Natural killer cell (primary cell): ENCODE data around the gene NEDD9. TPM values are rescaled to one million over a fixed set of nuclear protein-coding genes. Genes with fewer than 3 reads are reported as not detected.

Source experiments
- ATAC-seq, 3 donors: fragments of 150-1000 bp in 2 of 3; fragments of 200-7000 bp in 1 of 3; cut with Tn5 transposase; 1 replicate in 1 of 3; 2 replicates in 2 of 3; pipeline ENCODE4 v1.10.0; 2021; ENCODE audit warnings: mild to moderate bottlenecking in 2 of 3, moderate library complexity in 2 of 3
- DNase-seq, 2 donors: peaks; one replicate each; pipeline versions ENCODE4 v3.0.0 to v3.0.0-alpha.2; 2013 to 2021; ENCODE audit warnings: mixed read lengths in 1 of 2
- H3K27ac ChIP-seq: one replicate; pipeline ENCODE4 v1.5.1; 2013; ENCODE audit warnings: mild to moderate bottlenecking, low read length
- H3K27me3 ChIP-seq: one replicate; pipeline ENCODE4 v1.6.1; 2013; ENCODE audit warnings: low read length; ENCODE audit not compliant: control insufficient read depth, insufficient read depth
- H3K36me3 ChIP-seq: one replicate; pipeline ENCODE4 v1.6.1; 2013; ENCODE audit warnings: low read length; ENCODE audit not compliant: control insufficient read depth, insufficient read depth
- H3K4me1 ChIP-seq: one replicate; pipeline ENCODE4 v1.6.1; 2013; ENCODE audit warnings: low read length; ENCODE audit not compliant: control insufficient read depth, insufficient read depth
- H3K4me3 ChIP-seq: one replicate; pipeline ENCODE4 v1.5.1; 2013; ENCODE audit warnings: low read length
- H3K9me3 ChIP-seq: one replicate; pipeline ENCODE4 v1.6.1; 2013; ENCODE audit warnings: low read length; ENCODE audit not compliant: control insufficient read depth, insufficient read depth
- H3K27ac Mint-ChIP-seq, 2 donors: one replicate each; pipeline ENCODE4 v1.8.0; 2022; ENCODE audit warnings: mild to moderate bottlenecking in 2 of 2, mixed read lengths in 2 of 2, moderate library complexity in 1 of 2
- H3K27me3 Mint-ChIP-seq, 2 donors: one replicate each; pipeline ENCODE4 v1.8.0; 2022; ENCODE audit warnings: low read depth in 2 of 2, mixed read lengths in 2 of 2
- H3K36me3 Mint-ChIP-seq: one replicate; pipeline ENCODE4 v1.8.0; 2022; ENCODE audit warnings: mixed read lengths
- H3K4me1 Mint-ChIP-seq, 2 donors: one replicate each; pipeline ENCODE4 v1.8.0; 2022; ENCODE audit warnings: mixed read lengths in 2 of 2
- H3K4me3 Mint-ChIP-seq: one replicate; pipeline ENCODE4 v1.8.0; 2022; ENCODE audit warnings: mild to moderate bottlenecking, moderate library complexity, mixed read lengths
- H3K9me3 Mint-ChIP-seq, 2 donors: one replicate each; pipeline ENCODE4 v1.8.0; 2022; ENCODE audit warnings: mixed read lengths in 2 of 2
- CTCF ChIP-seq: fragments of 200-600 bp; IDR thresholded peaks from one replicate; pipeline ENCODE4 v1.8.0; 2022; ENCODE audit warnings: antibody characterized with exemption
- WGBS: methylation state at CpG from one replicate; pipeline ENCODE4 v1.1.7; 2013; ENCODE audit warnings: missing lambda C conversion rate; ENCODE audit not compliant: insufficient coverage; 5-methylcytosine and 5-hydroxymethylcytosine counted together
- intact Hi-C: fragments of 100-400 bp; cut with micrococcal nuclease; formaldehyde crosslinking; loops from one replicate; pipeline ENCODE4 v1.14.2; 2022
- total RNA-seq, 4 donors: library from RNA; stranded (reverse); fragments of 120-200 nt in 1 of 4; gene quantifications; one replicate each; pipeline versions ENCODE4 v1.2.3 to v1.2.4, GENCODE V29; 2013 to 2022

The NEDD9 gene
- total RNA-seq, 3 donors from 2014 or later (not counting 1 experiment from before 2014, with no cell fraction given) = 106 to 110 (median 107) TPM

- WGBS = 91% methylated on average over 3 of the region's 3 CpGs
- TF ChIP-seq CTCF = no peak
- H3K4me3 Mint-ChIP-seq = no peak overlapping the region
- Histone ChIP-seq H3K27ac (no peak overlapping the region), H3K4me3 (no peak overlapping the region), H3K4me1 (peaks cover 3% of the 10 kb centered on the region), H3K36me3 (peaks cover 5% of the 10 kb centered on the region), H3K27me3 (no peaks in the 10 kb centered on the region), H3K9me3 (no peaks in the 10 kb centered on the region)
- no peaks in the 10 kb centered on the region for H3K27me3 Mint-ChIP-seq
- H3K27ac Mint-ChIP-seq = no peak overlapping the region
- ATAC-seq (no peak), DNase-seq (no peak)
- no peaks in the 10 kb centered on the region for H3K9me3 Mint-ChIP-seq
- peaks cover 1% of the 10 kb centered on the region for H3K36me3 Mint-ChIP-seq
- peaks cover 4 to 5% of the 10 kb centered on the region in 2 donors for H3K4me1 Mint-ChIP-seq
- intact Hi-C loops = no loop called here
These were observed 92.4 kb downstream of the NEDD9 start for GRCh38 chr6:11140056-11140455.

GRCh38 chr6:11139051-11139960, 93.2 kb downstream of the NEDD9 start:
- no peaks in the 10 kb centered on the region for H3K27me3 ChIP-seq
- H3K4me3 ChIP-seq = no peak overlapping the region
- peaks cover 12% of the 10 kb centered on the region for H3K36me3 ChIP-seq
- TF ChIP-seq CTCF = no peak
- H3K4me3 Mint-ChIP-seq = no peak overlapping the region
- peaks cover 5% of the 10 kb centered on the region for H3K36me3 Mint-ChIP-seq
- peaks cover under 1% of the 10 kb centered on the region in 2 donors for H3K4me1 Mint-ChIP-seq
- whole genome bisulfite sequencing = 93% methylated on average over 2 of the region's 3 CpGs
- H3K9me3 Mint-ChIP-seq = no peaks in the 10 kb centered on the region
- intact Hi-C loops = no loop called here
- ATAC-seq (no peak), DNase-seq (no peak)
- H3K27me3 Mint-ChIP-seq = no peaks in the 10 kb centered on the region
- H3K27ac Mint-ChIP-seq = no peak overlapping the region
- peaks cover under 1% of the 10 kb centered on the region for H3K4me1 ChIP-seq
- H3K27ac ChIP-seq = no peak overlapping the region
- no peaks in the 10 kb centered on the region for H3K9me3 ChIP-seq

- Histone ChIP-seq H3K27ac (no peak overlapping the region), H3K4me3 (no peak overlapping the region), H3K27me3 (no peaks in the 10 kb centered on the region), H3K4me1 (no peaks in the 10 kb centered on the region), H3K36me3 (peaks cover 12% of the 10 kb centered on the region), H3K9me3 (no peaks in the 10 kb centered on the region)
- no peak for TF ChIP-seq CTCF
- intact Hi-C loops = no loop called here
- no peak for DNase-seq
- H3K4me3 Mint-ChIP-seq = no peak overlapping the region
- no peak for ATAC-seq
- peaks cover 5% of the 10 kb centered on the region for H3K36me3 Mint-ChIP-seq
- H3K4me1 Mint-ChIP-seq = no peaks in the 10 kb centered on the region
- no peak overlapping the region for H3K27ac Mint-ChIP-seq
- no peaks in the 10 kb centered on the region for H3K27me3 Mint-ChIP-seq
- H3K9me3 Mint-ChIP-seq = no peaks in the 10 kb centered on the region
These were observed 95.7 kb downstream of the NEDD9 start for GRCh38 chr6:11136809-11137208.

Other genes starting within 250 kb of the NEDD9 start
- not detected for gene ELOVL2, start 188.4 kb downstream of the NEDD9 start, total RNA-seq
- gene SMIM13, start 138.8 kb downstream of the NEDD9 start, total RNA-seq = 10 to 100 TPM in 1 of 3 donors, 1 to 10 TPM in 2; 5.3 to 10.3 (median 9.8) TPM
- not detected for gene ERVFRD-1, start 120.9 kb downstream of the NEDD9 start, total RNA-seq